PC-3 (cell line): ENCODE measurements around the gene PSMB2. TPM values are rescaled to one million over a fixed set of nuclear protein-coding genes. Genes with fewer than 3 reads are reported as not detected.

Experiments
- ATAC-seq: fragments of 200-7000 bp; cut with Tn5 transposase; 2 replicates; pipeline ENCODE4 v1.9.1; 2020; ENCODE audit warnings: mild to moderate bottlenecking, moderate library complexity
- BruUV-seq: library from RNA; stranded (reverse); fragments of 400-500 nt; replicated peaks from 2 replicates; lab custom pipeline; 2021; lab: Mats Ljungman, UMichigan
- CTCF ChIA-PET: fragments of 300-600 bp; sonication (Branson Sonifier 250); formaldehyde crosslinking; loops from one replicate; lab custom pipeline; 2022; ENCODE audit warnings: antibody characterized with exemption; lab: Charles Lee
- POLR2A ChIA-PET: fragments of 300-600 bp; sonication (Branson Sonifier 250); formaldehyde crosslinking; loops from one replicate; lab custom pipeline; 2022; ENCODE audit warnings: antibody characterized with exemption; ENCODE audit not compliant: unreplicated experiment; lab: Charles Lee
- DNase-seq: peaks from one replicate; pipeline ENCODE4 v3.0.0-alpha.2; 2015
- H2AFZ ChIP-seq: fragments of 300-600 bp; sonication (generic); 2 replicates; pipeline ENCODE4 v1.6.0; 2016; ENCODE audit warnings: antibody characterized with exemption, low read length
- H3F3A ChIP-seq: fragments of 300-600 bp; sonication (generic); one replicate; pipeline ENCODE4 v1.6.0; 2017; ENCODE audit warnings: antibody characterized with exemption, low read length, control low read depth, mild to moderate bottlenecking; ENCODE audit not compliant: unreplicated experiment
- H3K27ac ChIP-seq: fragments of 300-600 bp; sonication (generic); 2 replicates; pipeline ENCODE4 v1.5.1; 2016; ENCODE audit warnings: mild to moderate bottlenecking, low read length
- H3K27me3 ChIP-seq: fragments of 300-600 bp; sonication (generic); 2 replicates; pipeline ENCODE4 v1.6.1; 2016; ENCODE audit warnings: low read length, mixed read lengths
- H3K36me3 ChIP-seq: fragments of 300-600 bp; sonication (generic); 2 replicates; pipeline ENCODE4 v1.6.1; 2016; ENCODE audit warnings: low read depth, mixed run types, low read length, mixed read lengths
- H3K4me1 ChIP-seq: fragments of 300-600 bp; sonication (generic); 2 replicates; pipeline ENCODE4 v1.5.1; 2016; ENCODE audit warnings: low read length; ENCODE audit not compliant: insufficient read depth
- H3K4me2 ChIP-seq: fragments of 300-600 bp; sonication (generic); 2 replicates; pipeline ENCODE4 v1.6.0; 2016; ENCODE audit warnings: low read length
- H3K4me3 ChIP-seq: fragments of 300-600 bp; sonication (generic); 2 replicates; pipeline ENCODE4 v1.5.1; 2016; ENCODE audit warnings: mild to moderate bottlenecking, low read length, mixed read lengths
- H3K79me2 ChIP-seq: fragments of 300-600 bp; sonication (generic); 2 replicates; pipeline ENCODE4 v1.6.1; 2017; ENCODE audit warnings: low read length, mixed read lengths
- H3K9ac ChIP-seq: fragments of 300-600 bp; sonication (generic); 2 replicates; pipeline ENCODE4 v1.6.0; 2016; ENCODE audit warnings: mild to moderate bottlenecking, low read length
- H3K9me2 ChIP-seq: fragments of 300-600 bp; sonication (generic); replicated peaks from 2 replicates; pipeline ENCODE4 v1.6.1; 2016; ENCODE audit warnings: mixed run types, low read length, mixed read lengths
- H3K9me3 ChIP-seq: fragments of 300-600 bp; sonication (generic); 2 replicates; pipeline ENCODE4 v1.6.1; 2016; ENCODE audit warnings: low read length, mixed read lengths
- H4K20me1 ChIP-seq: fragments of 300-600 bp; sonication (generic); 2 replicates; pipeline ENCODE4 v1.6.1; 2016; ENCODE audit warnings: low read length, mixed read lengths
- EZH2 ChIP-seq: fragments of 300-600 bp; sonication (generic); IDR thresholded peaks from one replicate; pipeline ENCODE4 v1.6.1; 2017; ENCODE audit warnings: antibody characterized with exemption, mild to moderate bottlenecking, low read length; ENCODE audit not compliant: unreplicated experiment
- EZH2phosphoT487 ChIP-seq: fragments of 300-600 bp; sonication (generic); IDR thresholded peaks from 2 replicates; pipeline ENCODE4 v1.6.1; 2018; ENCODE audit warnings: mild to moderate bottlenecking, antibody characterized with exemption, low read length, borderline replicate concordance
- intact Hi-C: fragments of 100-400 bp; cut with micrococcal nuclease; formaldehyde crosslinking; loops from 2 replicates; pipeline ENCODE4 v1.9.0; 2023
- total RNA-seq: library from RNA; depleted of rRNA; stranded (reverse); fragments of >200 nt; gene quantifications from 2 replicates; pipeline ENCODE4 v1.2.3, GENCODE V29; 2014
- TF ChIP-seq, protein P1 (sequence below): fragments of 300-600 bp; sonication (generic); conservative IDR thresholded peaks from 2 replicates; pipeline ENCODE4 v1.5.1; 2017; ENCODE audit warnings: antibody characterized with exemption, low read depth, mild to moderate bottlenecking, low read length

Gene PSMB2
- total RNA-seq, 1 experiment from 2014 or later: 61.2 TPM

DNA sequence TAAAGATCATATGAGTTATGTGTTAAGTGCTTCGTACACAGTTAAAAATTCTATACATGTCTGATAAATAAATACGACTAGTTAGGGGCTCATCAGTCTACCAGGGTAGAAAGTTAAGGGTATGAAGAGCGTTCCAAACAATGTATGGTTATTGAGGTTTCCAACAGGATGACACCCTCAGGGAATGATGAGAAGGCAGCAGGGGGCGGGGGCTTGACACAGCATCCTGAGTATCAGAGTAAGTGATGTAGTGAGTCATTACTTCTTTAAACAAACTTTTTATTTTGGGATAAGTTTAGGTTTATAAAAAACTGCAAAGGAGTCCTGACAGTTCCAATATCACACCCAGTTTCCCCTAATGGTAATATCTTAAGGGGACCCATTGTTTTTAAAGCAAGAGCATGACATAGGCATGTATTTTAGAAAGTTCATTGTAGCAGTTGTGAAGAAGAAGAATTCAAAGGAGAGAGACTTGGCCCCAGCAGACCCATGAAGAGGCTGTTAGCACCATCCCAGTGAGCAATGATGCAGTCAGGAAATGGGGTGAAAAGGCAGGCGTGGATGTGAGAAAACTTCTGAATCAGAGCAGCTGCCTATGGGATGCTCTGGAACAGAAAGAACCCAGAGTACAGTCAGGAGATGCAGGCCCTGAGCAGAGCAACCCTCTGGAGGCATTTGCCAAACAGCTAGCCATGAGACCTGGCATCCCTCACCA lies 15.0 kb upstream of the PSMB2 start:
- H3K4me1 ChIP-seq: peaks cover 15% of the 10 kb centered on the region
- ChIA-PET POLR2A (no interaction called here), CTCF (no interaction called here)
- H3K9ac ChIP-seq: no peak overlapping the region; the same call in 1 of the 2 replicates
- no peak overlapping the region for H3K4me3 ChIP-seq
- H3K9me3 ChIP-seq: no peaks in the 10 kb centered on the region
- TF ChIP-seq EZH2phosphoT487 (no peak), EZH2 (no peak)
- TF ChIP-seq, protein P1, sequence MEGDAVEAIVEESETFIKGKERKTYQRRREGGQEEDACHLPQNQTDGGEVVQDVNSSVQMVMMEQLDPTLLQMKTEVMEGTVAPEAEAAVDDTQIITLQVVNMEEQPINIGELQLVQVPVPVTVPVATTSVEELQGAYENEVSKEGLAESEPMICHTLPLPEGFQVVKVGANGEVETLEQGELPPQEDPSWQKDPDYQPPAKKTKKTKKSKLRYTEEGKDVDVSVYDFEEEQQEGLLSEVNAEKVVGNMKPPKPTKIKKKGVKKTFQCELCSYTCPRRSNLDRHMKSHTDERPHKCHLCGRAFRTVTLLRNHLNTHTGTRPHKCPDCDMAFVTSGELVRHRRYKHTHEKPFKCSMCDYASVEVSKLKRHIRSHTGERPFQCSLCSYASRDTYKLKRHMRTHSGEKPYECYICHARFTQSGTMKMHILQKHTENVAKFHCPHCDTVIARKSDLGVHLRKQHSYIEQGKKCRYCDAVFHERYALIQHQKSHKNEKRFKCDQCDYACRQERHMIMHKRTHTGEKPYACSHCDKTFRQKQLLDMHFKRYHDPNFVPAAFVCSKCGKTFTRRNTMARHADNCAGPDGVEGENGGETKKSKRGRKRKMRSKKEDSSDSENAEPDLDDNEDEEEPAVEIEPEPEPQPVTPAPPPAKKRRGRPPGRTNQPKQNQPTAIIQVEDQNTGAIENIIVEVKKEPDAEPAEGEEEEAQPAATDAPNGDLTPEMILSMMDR: no peak
- H3K27ac ChIP-seq: peak overlapping the region; percentile 62
- ATAC-seq: peak; percentile 91
- no peaks in the 10 kb centered on the region for H4K20me1 ChIP-seq
- BruUV-seq: no TSS peak
- no peaks in the 10 kb centered on the region for H3K9me2 ChIP-seq
- no peaks in the 10 kb centered on the region for H3K36me3 ChIP-seq
- H3K27me3 ChIP-seq: peaks cover 9% of the 10 kb centered on the region; the same call in 1 of the 2 replicates
- H3F3A ChIP-seq: no peaks in the 10 kb centered on the region
- H2AFZ ChIP-seq: no peak overlapping the region
- peak overlapping the region; percentile 32 for H3K4me2 ChIP-seq
- intact Hi-C loops: no loop called here
- H3K79me2 ChIP-seq: no peaks in the 10 kb centered on the region
- peak; percentile 60 for DNase-seq

DNA sequence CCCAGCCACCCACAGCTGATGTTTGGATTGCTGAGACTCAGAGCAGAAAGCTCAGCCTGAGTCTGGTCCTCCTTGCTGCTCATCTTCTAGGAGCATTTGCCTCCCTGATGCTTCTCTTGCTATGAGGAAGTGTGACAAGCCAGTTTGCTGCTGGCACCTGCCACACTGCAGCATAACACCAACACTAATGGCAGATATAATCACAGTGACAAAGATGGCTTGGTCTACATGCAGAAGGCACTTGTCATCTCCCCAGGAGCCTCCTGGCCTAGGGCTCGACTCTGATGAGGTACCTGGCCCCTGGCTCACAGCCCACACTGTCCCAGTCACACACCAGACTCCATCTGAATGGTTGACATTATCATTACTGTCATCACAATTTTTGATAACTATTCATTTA lies 13.9 kb upstream of the PSMB2 start:
- DNase-seq (no peak), ATAC-seq (no peak)
- Histone ChIP-seq H3K4me1 (peaks cover 15% of the 10 kb centered on the region), H4K20me1 (no peaks in the 10 kb centered on the region), H3K27ac (no peak overlapping the region), H2AFZ (no peak overlapping the region), H3K4me2 (no peak overlapping the region), H3K9me2 (no peaks in the 10 kb centered on the region), H3K79me2 (no peaks in the 10 kb centered on the region), H3K36me3 (no peaks in the 10 kb centered on the region), H3K9ac (no peak overlapping the region), H3F3A (no peaks in the 10 kb centered on the region), H3K4me3 (no peak overlapping the region), H3K9me3 (no peaks in the 10 kb centered on the region), H3K27me3 (peaks cover 16% of the 10 kb centered on the region; the same call in 1 of the 2 replicates)
- intact Hi-C loops: no loop called here
- CTCF ChIA-PET: no interaction called here
- POLR2A ChIA-PET: no interaction called here
- BruUV-seq: no TSS peak
- TF ChIP-seq EZH2: no peak
- TF ChIP-seq, protein P1: no peak
- TF ChIP-seq EZH2phosphoT487: no peak

DNA sequence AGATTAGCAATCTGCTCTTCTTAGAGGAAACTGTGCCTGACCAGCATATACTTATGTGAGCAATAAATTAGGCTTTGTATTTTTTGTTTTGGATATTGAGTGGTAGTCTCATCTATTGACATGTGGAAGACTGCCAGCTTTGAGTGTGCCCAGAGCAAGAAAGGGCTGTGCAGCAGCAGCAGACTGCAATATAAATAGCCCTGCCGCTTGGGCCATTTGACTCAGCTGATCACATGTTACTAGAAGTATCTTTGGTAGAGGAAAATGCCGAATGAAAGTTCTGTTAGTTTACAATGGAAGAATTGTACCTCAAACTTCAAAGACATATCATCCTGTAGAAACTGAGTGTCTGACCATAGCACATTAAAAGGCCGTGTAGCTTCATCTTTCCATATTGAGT lies 9.1 kb upstream of the PSMB2 start:
- Histone ChIP-seq H3F3A (no peaks in the 10 kb centered on the region), H3K27me3 (peaks cover 16% of the 10 kb centered on the region; the same call in 1 of the 2 replicates), H3K27ac (no peak overlapping the region), H3K4me1 (no peaks in the 10 kb centered on the region), H3K4me2 (no peak overlapping the region), H3K9ac (no peak overlapping the region), H3K4me3 (no peak overlapping the region), H3K9me2 (no peaks in the 10 kb centered on the region), H2AFZ (no peak overlapping the region), H3K9me3 (no peaks in the 10 kb centered on the region), H3K79me2 (no peaks in the 10 kb centered on the region), H4K20me1 (no peaks in the 10 kb centered on the region), H3K36me3 (no peaks in the 10 kb centered on the region)
- ChIA-PET CTCF (no interaction called here), POLR2A (no interaction called here)
- intact Hi-C loops: no loop called here
- TF ChIP-seq EZH2phosphoT487: no peak
- TF ChIP-seq EZH2: no peak
- TF ChIP-seq, protein P1: no peak
- DNase-seq (no peak), ATAC-seq (no peak)
- BruUV-seq: no TSS peak
